SU-DHL-6 (cell line): ENCODE data around the gene PODXL2.

Experiments
- CTCF ChIP-seq: fragments of 200-600 bp; sonication (generic); IDR thresholded peaks from one replicate; pipeline ENCODE4 v1.5.1; 2017; ENCODE audit warnings: antibody characterized with exemption, mild to moderate bottlenecking, low read length, moderate library complexity; ENCODE audit not compliant: insufficient read depth, poor library complexity, severe bottlenecking
- EZH2phosphoT487 ChIP-seq: fragments of 200-600 bp; sonication (generic), shearing (Covaris generic); conservative IDR thresholded peaks from 2 replicates; pipeline ENCODE4 v1.6.1; 2018; ENCODE audit warnings: mild to moderate bottlenecking, antibody characterized with exemption, low read length, moderate library complexity, mixed read lengths

GRCh38 chr3:127710155-127710941 is 81.4 kb downstream of the PODXL2 start:
- TF ChIP-seq CTCF (no peak), EZH2phosphoT487 (no peak)
